GM08714 (cell line): ENCODE measurements around the gene ANO1.

ENCODE experiments used
- H3K4me3 ChIP-seq: fragments of 200-500 bp; sonication (Bioruptor generic); 2 replicates; pipeline ENCODE4 v1.5.1; 2014; ENCODE audit warnings: mild to moderate bottlenecking, low read length, inconsistent platforms
- ZNF274 ChIP-seq: IDR thresholded peaks from 2 replicates; pipeline ENCODE4 v1.6.1; 2012; ENCODE audit warnings: mild to moderate bottlenecking, low read depth, low read length

The ANO1 gene

DNA sequence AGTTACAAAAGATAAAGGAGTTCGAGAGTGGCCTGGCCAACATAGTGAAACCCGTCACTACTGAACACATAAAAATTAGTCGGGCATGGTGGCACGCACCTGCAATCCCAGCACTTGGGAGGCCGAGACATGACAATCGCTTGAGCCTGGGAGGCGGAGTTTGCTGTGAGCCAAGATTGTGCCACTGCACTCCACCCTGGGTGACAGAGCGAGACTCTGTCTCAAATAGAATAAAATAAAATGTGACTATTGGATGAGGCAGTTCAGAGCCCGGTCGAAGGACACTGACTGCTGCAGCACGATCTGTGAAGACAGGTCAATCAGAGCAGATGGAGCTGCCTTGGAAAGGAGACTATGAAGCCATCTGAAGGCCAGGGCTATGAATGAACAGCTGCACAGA, 37.7 kb upstream of the ANO1 start:
- H3K4me3 ChIP-seq, result no peak overlapping the region
- TF ChIP-seq ZNF274, result no peak

DNA sequence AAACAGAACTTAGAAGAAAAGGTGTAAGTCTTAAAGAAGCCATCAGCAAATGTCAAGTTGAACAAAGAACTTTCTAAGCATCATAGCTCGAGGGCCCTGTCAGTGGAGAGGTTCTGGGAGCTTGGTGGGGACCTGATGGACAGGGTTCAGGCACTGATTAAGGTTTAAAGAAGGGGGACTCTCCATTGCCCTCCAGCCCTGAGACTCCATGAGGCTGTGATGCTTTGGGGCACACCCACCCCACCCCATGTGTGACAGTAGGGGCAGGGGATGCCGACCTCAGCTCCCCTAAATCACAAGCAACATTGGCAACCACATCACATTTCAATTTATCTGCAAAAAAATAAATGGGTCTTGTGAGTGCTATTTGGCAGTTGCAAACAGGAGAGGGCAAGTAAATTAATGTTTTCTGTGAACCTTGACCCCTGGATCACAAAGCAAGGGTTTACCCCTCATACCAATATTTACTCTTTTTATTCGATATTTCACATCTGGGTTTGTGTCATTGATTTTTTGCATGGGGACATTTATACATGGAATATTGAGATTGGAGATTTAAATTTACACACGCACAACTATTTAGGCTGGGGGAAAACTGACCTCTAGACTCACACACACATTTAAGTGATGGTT, 37.1 kb upstream of the ANO1 start:
- H3K4me3 ChIP-seq, result no peak overlapping the region

GRCh38 chr11:70043482-70043881, 34.6 kb upstream of the ANO1 start:
- H3K4me3 ChIP-seq, result no peak overlapping the region
- no peak for TF ChIP-seq ZNF274

More for the DNA sequence above, 37.1 kb upstream of the ANO1 start:
- TF ChIP-seq ZNF274, result no peak

DNA sequence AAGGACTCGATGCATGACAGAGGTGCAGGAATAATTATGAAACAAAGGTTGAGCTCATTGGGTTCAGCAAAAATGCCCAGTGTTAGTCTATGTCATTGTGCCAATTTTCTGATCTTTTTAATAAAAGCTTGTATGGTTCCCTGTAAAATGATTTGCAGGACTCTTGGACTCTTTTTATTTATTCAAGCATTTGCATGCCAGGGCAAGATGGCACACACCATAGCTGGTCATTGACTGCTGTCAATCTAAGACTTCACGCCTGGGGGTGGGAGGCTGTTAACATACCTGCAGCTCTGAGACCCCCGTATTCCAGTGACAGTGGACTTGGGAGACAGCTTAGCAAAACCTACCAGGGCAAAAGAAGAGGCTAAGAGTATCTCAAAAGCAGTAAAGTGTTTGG, 32.0 kb upstream of the ANO1 start:
- no peak overlapping the region for H3K4me3 ChIP-seq
- no peak for TF ChIP-seq ZNF274

DNA sequence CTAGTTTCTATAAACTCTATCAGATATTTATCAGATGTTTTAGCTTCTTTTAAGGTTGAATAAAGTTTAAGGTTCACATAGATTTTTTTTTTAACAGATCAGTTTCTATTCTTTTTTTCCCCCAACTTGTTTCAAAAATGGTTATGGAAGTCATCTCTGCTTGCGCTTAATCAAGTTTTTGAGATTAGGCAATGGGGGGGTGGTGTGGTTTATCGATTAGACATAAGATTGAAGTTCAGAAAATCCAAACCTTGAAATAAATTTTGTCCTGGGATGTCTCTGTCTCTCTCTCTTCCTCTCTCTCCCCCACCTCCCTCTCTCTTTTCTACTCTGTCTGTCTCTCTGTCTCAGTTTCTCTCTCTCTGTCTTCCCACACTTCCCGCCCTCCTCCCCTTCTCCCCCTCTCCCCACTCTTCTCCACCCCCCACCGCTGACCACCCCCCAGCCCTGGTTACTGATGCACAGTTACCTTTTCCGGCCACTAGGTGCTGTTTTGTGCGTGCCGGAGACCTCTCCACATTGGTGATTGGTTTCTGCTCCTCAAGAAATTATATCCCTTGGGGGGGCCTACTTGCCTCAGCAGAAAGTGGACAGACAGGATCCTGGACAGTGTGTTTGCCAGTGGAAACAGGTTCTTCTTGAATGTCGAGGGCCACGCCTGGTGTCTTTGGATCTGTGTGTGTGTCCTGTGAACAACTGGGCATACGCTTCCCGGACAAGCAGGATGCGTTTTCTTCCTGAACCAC, 29.7 kb upstream of the ANO1 start:
- H3K4me3 ChIP-seq, result no peak overlapping the region
- no peak for TF ChIP-seq ZNF274

DNA sequence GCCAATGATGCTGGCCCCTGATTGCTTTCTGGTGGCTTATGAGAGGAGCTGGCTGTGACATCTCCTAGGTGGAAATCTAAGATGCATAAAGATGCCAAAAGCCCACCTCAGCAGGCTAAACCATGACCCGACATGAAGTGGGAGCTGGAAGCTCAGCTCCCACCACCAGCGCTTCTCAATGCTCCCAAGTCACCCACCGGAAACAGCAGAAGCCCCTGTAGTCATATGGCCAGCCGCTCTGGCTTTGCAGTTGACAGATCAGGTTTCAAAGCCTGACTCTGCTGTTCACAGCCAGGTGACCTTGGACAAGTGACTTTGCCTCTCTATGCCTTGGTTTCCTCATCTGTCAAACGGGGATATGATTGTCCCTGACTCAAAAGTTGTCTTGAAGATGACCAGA, 29.1 kb upstream of the ANO1 start:
- no peak for TF ChIP-seq ZNF274
- H3K4me3 ChIP-seq, result no peak overlapping the region

- no peak overlapping the region for H3K4me3 ChIP-seq
- TF ChIP-seq ZNF274, result no peak
Measured at GRCh38 chr11:70050243-70050642, 27.9 kb upstream of the ANO1 start.

DNA sequence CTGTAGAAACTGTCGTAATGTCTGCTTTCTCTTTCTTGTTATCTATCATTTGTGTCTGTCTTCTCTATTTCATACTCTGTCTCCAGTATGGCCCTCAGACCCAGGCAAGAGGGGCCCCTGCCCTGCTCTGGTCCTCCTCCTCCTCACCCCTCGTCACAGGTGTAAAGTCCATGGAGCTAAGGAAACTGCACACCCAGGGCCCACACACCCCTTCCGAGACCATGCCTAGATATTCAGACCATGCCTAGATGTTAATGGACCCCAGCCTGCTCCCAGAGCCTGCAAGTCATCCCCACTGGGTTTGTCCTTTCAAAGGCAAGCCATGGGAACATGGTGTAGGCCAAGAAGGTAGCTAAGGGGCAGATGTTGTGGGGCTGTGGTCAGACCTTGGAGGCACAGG, 24.1 kb upstream of the ANO1 start:
- no peak overlapping the region for H3K4me3 ChIP-seq
- TF ChIP-seq ZNF274, result no peak

- TF ChIP-seq ZNF274, result no peak
- H3K4me3 ChIP-seq, result no peak overlapping the region
Measured at GRCh38 chr11:70055444-70055843, 22.7 kb upstream of the ANO1 start.

GRCh38 chr11:70057080-70057479, 21.0 kb upstream of the ANO1 start:
- TF ChIP-seq ZNF274, result no peak
- no peak overlapping the region for H3K4me3 ChIP-seq

DNA sequence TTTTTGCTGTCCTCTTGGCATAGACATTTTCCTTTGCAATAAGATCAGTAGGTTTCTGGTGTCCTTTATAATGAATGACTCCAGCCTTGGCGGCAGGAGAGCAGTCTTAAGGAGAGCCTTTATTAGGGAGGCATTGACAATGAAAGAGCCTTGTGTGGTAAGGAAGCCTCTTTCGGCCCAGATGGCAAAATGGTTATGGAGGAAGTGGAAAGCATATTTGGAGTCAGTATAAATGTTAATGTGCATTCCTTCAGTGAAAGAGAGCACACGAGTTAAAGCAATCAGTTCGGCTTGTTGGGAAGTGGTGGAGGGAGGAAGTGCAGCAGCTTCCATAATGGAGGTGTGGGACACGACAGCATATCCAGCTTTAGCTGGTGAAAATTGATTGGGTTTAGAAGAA, 18.1 kb upstream of the ANO1 start:
- H3K4me3 ChIP-seq, result no peak overlapping the region
- no peak for TF ChIP-seq ZNF274

GRCh38 chr11:70060611-70061293, 17.4 kb upstream of the ANO1 start:
- TF ChIP-seq ZNF274, result no peak
- H3K4me3 ChIP-seq, result no peak overlapping the region

DNA sequence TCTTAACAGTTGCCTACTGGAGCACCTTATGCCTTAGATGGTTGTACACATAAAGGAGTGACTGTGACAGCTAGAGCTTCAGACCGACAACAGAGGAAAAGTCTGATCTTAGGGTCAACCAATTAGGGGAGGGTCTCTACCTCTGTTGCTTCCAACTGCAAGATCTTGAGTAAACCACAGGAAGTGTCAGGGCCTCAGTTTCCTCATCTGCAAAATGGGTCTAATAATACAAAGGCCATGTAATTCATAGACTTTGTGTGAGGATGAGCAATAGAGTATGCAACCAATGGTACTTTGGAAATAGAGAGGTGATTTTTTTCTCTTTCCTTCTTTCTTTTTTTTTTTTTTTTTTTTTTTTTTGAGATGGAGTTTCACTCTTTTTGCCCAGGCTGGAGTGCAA, 16.4 kb upstream of the ANO1 start:
- no peak overlapping the region for H3K4me3 ChIP-seq
- no peak for TF ChIP-seq ZNF274

DNA sequence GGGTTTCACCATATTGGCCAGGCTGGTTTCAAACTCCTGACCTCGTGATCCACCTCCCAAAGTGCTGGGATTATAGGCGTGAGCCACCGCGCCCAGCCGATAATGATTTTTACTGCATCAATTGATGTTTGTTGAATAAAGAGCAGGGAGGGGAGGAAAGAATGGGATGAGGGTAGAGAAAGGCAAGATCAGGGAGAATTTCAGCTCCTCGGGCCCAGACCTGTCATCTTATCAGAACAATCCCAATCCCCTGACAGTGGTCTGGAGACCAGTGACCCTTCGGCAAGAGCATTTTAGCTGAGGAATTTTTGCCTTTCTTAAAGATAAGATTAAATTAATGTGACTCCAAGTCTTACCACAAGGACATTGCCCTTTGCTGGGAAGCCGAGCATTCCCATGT, 15.0 kb upstream of the ANO1 start:
- no peak for TF ChIP-seq ZNF274
- H3K4me3 ChIP-seq, result no peak overlapping the region

DNA sequence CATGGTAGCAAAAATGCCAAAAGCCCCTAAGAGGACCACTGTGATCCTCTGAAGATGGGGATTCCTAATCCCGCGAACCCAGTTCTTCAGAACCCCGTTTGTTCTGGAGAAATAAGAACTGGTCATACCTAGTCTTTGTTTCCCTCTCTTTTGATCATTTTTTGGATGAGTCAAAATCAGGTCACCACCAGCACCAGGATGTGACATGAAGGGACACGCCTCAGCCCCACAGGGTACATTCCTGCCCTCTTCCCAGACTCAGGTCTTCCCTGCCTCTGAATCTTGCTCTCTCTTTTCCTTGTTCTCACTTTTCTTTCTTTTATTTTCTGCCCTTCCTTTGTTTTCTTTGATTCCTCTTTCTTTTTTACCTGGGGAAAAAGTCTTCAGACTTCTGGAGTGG, 14.6 kb upstream of the ANO1 start:
- no peak for TF ChIP-seq ZNF274
- H3K4me3 ChIP-seq, result no peak overlapping the region

DNA sequence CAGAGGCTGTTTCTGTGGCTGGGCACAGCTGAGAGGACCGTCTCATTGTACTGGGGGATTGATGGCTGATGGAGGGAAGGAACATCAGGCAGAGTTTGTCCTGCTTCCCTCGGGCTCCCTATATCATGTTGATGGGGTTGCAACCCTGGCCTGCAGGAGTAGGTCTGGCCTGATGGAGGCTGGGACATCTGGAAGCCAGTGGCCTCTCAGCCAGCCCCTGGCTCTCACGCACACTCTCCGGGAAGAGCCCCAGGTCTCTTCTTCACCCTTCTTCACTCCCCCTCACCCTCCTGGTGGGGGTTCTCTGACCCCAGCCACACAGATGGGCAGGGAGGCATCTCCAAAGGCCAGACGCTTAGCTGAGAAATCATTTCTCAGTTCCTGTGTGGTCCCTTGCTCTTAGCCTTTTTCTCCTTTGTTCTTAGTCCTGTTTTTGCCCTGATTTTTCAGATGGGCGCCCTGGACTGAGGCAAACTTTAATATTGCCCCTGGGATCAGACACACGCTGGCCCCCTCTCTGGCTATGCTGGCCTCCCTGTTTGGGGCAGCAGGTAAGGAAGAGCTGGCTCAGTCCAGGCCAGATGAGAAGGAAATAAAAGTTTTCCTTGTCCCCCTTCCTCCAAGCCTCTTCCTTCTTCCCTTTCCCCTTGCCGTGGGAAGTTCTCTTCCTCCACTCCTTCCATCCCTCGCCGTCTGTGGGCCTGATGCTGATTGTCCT, 13.9 kb upstream of the ANO1 start:
- no peak for TF ChIP-seq ZNF274
- H3K4me3 ChIP-seq, result no peak overlapping the region
